ENCODE measurements around the gene NDUFC2. TPM values are rescaled to one million over a fixed set of nuclear protein-coding genes. Genes with fewer than 3 reads are reported as not detected.
"Not testable (repeated sequence)": the region's sequence is repeated elsewhere in the genome, so short reads cannot be mapped to it uniquely, and the experiment has no call there.

Gene NDUFC2
- total RNA-seq, 1 experiment from 2014 or later = 100 TPM

GRCh38 chr11:78054971-78055370 is 24.7 kb downstream of the NDUFC2 start:
- no peak for DNase-seq (ENCODE audit: low read depth in 1 of 2, low spot score in 2 of 2)
- Histone ChIP-seq H3K4me3 (no peak overlapping the region), H3K27ac (no peak overlapping the region), H3K9me3 (replicated peaks) (no peaks in the 10 kb centered on the region), H3K36me3 (no peaks in the 10 kb centered on the region), H3K27me3 (replicated peaks) (no peaks in the 10 kb centered on the region), H3K4me1 (replicated peaks) (peaks cover 14% of the 10 kb centered on the region)

- Histone ChIP-seq H3K4me3 (no peak overlapping the region), H3K9me3 (replicated peaks) (no peaks in the 10 kb centered on the region), H3K27ac (peak overlapping the region; percentile 90), H3K36me3 (no peaks in the 10 kb centered on the region), H3K27me3 (replicated peaks) (no peaks in the 10 kb centered on the region), H3K4me1 (replicated peaks) (peaks cover 17% of the 10 kb centered on the region)
- peak; percentile 60 to 64 for DNase-seq (ENCODE audit: low read depth in 1 of 2, low spot score in 2 of 2)
Measured at GRCh38 chr11:78050964-78051831, 28.5 kb downstream of the NDUFC2 start.

GRCh38 chr11:78049348-78049747 is 30.3 kb downstream of the NDUFC2 start:
- DNase-seq (ENCODE audit: low read depth in 1 of 2, low spot score in 2 of 2) = no peak
- Histone ChIP-seq H3K4me1 (replicated peaks) (peaks cover 35% of the 10 kb centered on the region), H3K27ac (no peak overlapping the region), H3K9me3 (replicated peaks) (no peaks in the 10 kb centered on the region), H3K27me3 (replicated peaks) (no peaks in the 10 kb centered on the region), H3K36me3 (no peaks in the 10 kb centered on the region), H3K4me3 (no peak overlapping the region)

- Histone ChIP-seq H3K4me3 (no peak overlapping the region), H3K27me3 (replicated peaks) (no peaks in the 10 kb centered on the region), H3K9me3 (replicated peaks) (no peaks in the 10 kb centered on the region), H3K27ac (no peak overlapping the region), H3K4me1 (replicated peaks) (peaks cover 43% of the 10 kb centered on the region), H3K36me3 (no peaks in the 10 kb centered on the region)
- DNase-seq (ENCODE audit: low read depth in 1 of 2, low spot score in 2 of 2) = no peak
Measured at GRCh38 chr11:78048561-78048960, 31.1 kb downstream of the NDUFC2 start.

- Histone ChIP-seq H3K36me3 (no peaks in the 10 kb centered on the region), H3K4me3 (no peak overlapping the region), H3K4me1 (replicated peaks) (peaks cover 42% of the 10 kb centered on the region), H3K27ac (no peak overlapping the region), H3K27me3 (replicated peaks) (no peaks in the 10 kb centered on the region), H3K9me3 (replicated peaks) (no peaks in the 10 kb centered on the region)
- DNase-seq (ENCODE audit: low read depth in 1 of 2, low spot score in 2 of 2) = no peak
Measured at GRCh38 chr11:78046486-78046854, 33.2 kb downstream of the NDUFC2 start.

GRCh38 chr11:78045851-78046485 is 33.7 kb downstream of the NDUFC2 start:
- DNase-seq (ENCODE audit: low read depth in 1 of 2, low spot score in 2 of 2) = peak; percentile 59 to 61
- H3K27ac ChIP-seq = no peak overlapping the region

GRCh38 chr11:78044706-78045105 is 35.0 kb downstream of the NDUFC2 start:
- Histone ChIP-seq H3K9me3 (replicated peaks) (no peaks in the 10 kb centered on the region), H3K36me3 (no peaks in the 10 kb centered on the region), H3K4me1 (replicated peaks) (peaks cover 48% of the 10 kb centered on the region), H3K27ac (no peak overlapping the region), H3K27me3 (replicated peaks) (no peaks in the 10 kb centered on the region), H3K4me3 (no peak overlapping the region)
- DNase-seq (ENCODE audit: low read depth in 1 of 2, low spot score in 2 of 2) = no peak

More at GRCh38 chr11:78045851-78046485, 33.7 kb downstream of the NDUFC2 start:
- H3K9me3 ChIP-seq (replicated peaks) = no peaks in the 10 kb centered on the region
- peaks cover 40% of the 10 kb centered on the region for H3K4me1 ChIP-seq (replicated peaks)
- no peaks in the 10 kb centered on the region for H3K27me3 ChIP-seq (replicated peaks)
- H3K36me3 ChIP-seq = no peaks in the 10 kb centered on the region
- peak overlapping the region; percentile 19 for H3K4me3 ChIP-seq

- Histone ChIP-seq H3K36me3 (no peaks in the 10 kb centered on the region), H3K4me1 (replicated peaks) (peaks cover 53% of the 10 kb centered on the region), H3K27me3 (replicated peaks) (no peaks in the 10 kb centered on the region), H3K9me3 (replicated peaks) (no peaks in the 10 kb centered on the region), H3K4me3 (no peak overlapping the region), H3K27ac (no peak overlapping the region)
- DNase-seq (ENCODE audit: low read depth in 1 of 2, low spot score in 2 of 2) = no peak
Measured at GRCh38 chr11:78041843-78042440, 37.7 kb downstream of the NDUFC2 start.

GRCh38 chr11:78041380-78041719 is 38.3 kb downstream of the NDUFC2 start:
- H3K4me3 ChIP-seq, H3K27ac ChIP-seq: not testable (repeated sequence)

GRCh38 chr11:78040691-78041379 is 38.8 kb downstream of the NDUFC2 start:
- H3K4me3 ChIP-seq = no peak overlapping the region
- H3K27me3 ChIP-seq (replicated peaks) = no peaks in the 10 kb centered on the region
- H3K4me1 ChIP-seq (replicated peaks) = peaks cover 46% of the 10 kb centered on the region
- H3K36me3 ChIP-seq = no peaks in the 10 kb centered on the region
- no peaks in the 10 kb centered on the region for H3K9me3 ChIP-seq (replicated peaks)
- H3K27ac ChIP-seq = peak overlapping the region; percentile 99
- no peak for DNase-seq (ENCODE audit: low read depth in 1 of 2, low spot score in 2 of 2)

More at GRCh38 chr11:78041380-78041719, 38.3 kb downstream of the NDUFC2 start:
- peaks cover 51% of the 10 kb centered on the region for H3K4me1 ChIP-seq (replicated peaks)
- H3K27me3 ChIP-seq (replicated peaks); DNase-seq (ENCODE audit: low read depth in 1 of 2, low spot score in 2 of 2); H3K9me3 ChIP-seq (replicated peaks); H3K36me3 ChIP-seq: not testable (repeated sequence)

GRCh38 chr11:78039919-78040671 is 39.6 kb downstream of the NDUFC2 start:
- H3K27me3 ChIP-seq (replicated peaks) = no peaks in the 10 kb centered on the region
- peak overlapping the region; percentile 99 for H3K27ac ChIP-seq
- H3K4me3 ChIP-seq = peak overlapping the region; percentile 18; the same call in 1 of the 2 replicates
- DNase-seq (ENCODE audit: low read depth in 1 of 2, low spot score in 2 of 2) = peak; percentile 75 to 84
- no peaks in the 10 kb centered on the region for H3K9me3 ChIP-seq (replicated peaks)
- peaks cover 39% of the 10 kb centered on the region for H3K4me1 ChIP-seq (replicated peaks)
- H3K36me3 ChIP-seq = no peaks in the 10 kb centered on the region

GRCh38 chr11:78039391-78039918 is 40.2 kb downstream of the NDUFC2 start:
- Histone ChIP-seq H3K4me1 (replicated peaks) (peaks cover 32% of the 10 kb centered on the region), H3K36me3 (no peaks in the 10 kb centered on the region), H3K9me3 (replicated peaks) (no peaks in the 10 kb centered on the region), H3K27ac (peak overlapping the region; percentile 99), H3K27me3 (replicated peaks) (no peaks in the 10 kb centered on the region), H3K4me3 (no peak overlapping the region)
- no peak for DNase-seq (ENCODE audit: low read depth in 1 of 2, low spot score in 2 of 2)

All from SJSA1 (cell line).